ENCODE data around the gene SLC1A4. TPM values are rescaled to one million over a fixed set of nuclear protein-coding genes. Genes with fewer than 3 reads are reported as not detected.

SLC1A4 gene
- total and polyA plus RNA-seq, 8 donors, result 1.3 to 30.1 (median 6.4) TPM

- Histone ChIP-seq H3K9me3 (no peaks in the 10 kb centered on the region), H3K36me3 (no peaks in the 10 kb centered on the region), H3K27me3 (no peaks in the 10 kb centered on the region), H3K4me1 (peaks cover 0 to 29% (median 11%) of the 10 kb centered on the region in 4 donors), H3K4me3 (no peak overlapping the region), H3K27ac (no peak overlapping the region)
- 52 to 59% (median 54%) methylated on average over 12 of the region's 12 CpGs for WGBS, 5 donors
- peak; percentile 44 to 48 for DNase-seq
- TF ChIP-seq POLR2AphosphoS5 (IDR thresholded peaks at IDR 0.05) (peak in 1 of 3 donors; percentile 28), POLR2A (IDR thresholded peaks at IDR 0.05) (no peak), EP300 (IDR thresholded peaks at IDR 0.05) (no peak)
- TF ChIP-seq, protein P1, sequence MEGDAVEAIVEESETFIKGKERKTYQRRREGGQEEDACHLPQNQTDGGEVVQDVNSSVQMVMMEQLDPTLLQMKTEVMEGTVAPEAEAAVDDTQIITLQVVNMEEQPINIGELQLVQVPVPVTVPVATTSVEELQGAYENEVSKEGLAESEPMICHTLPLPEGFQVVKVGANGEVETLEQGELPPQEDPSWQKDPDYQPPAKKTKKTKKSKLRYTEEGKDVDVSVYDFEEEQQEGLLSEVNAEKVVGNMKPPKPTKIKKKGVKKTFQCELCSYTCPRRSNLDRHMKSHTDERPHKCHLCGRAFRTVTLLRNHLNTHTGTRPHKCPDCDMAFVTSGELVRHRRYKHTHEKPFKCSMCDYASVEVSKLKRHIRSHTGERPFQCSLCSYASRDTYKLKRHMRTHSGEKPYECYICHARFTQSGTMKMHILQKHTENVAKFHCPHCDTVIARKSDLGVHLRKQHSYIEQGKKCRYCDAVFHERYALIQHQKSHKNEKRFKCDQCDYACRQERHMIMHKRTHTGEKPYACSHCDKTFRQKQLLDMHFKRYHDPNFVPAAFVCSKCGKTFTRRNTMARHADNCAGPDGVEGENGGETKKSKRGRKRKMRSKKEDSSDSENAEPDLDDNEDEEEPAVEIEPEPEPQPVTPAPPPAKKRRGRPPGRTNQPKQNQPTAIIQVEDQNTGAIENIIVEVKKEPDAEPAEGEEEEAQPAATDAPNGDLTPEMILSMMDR (IDR thresholded peaks at IDR 0.05), result no peak
- intact Hi-C loops (cut with DNase I; ENCODE audit: low total_unique reads), result no loop called here
These were observed 45.6 kb upstream of the SLC1A4 start for GRCh38 chr2:64943387-64944150.

- H3K4me1 ChIP-seq, result peaks cover 0 to 29% (median 11%) of the 10 kb centered on the region in 4 donors
- H3K27me3 ChIP-seq, result no peaks in the 10 kb centered on the region
- intact Hi-C loops (cut with DNase I; ENCODE audit: low total_unique reads), result no loop called here
- WGBS, 5 donors, result 61 to 81% (median 68%) methylated on average over 4 of the region's 4 CpGs
- H3K27ac ChIP-seq, result no peak overlapping the region
- H3K9me3 ChIP-seq, result no peaks in the 10 kb centered on the region
- no peak overlapping the region for H3K4me3 ChIP-seq
- DNase-seq, result no peak
- TF ChIP-seq EP300 (IDR thresholded peaks at IDR 0.05) (no peak), POLR2A (IDR thresholded peaks at IDR 0.05) (no peak), POLR2AphosphoS5 (IDR thresholded peaks at IDR 0.05) (no peak)
- TF ChIP-seq, protein P1 (IDR thresholded peaks at IDR 0.05), result no peak
- H3K36me3 ChIP-seq, result no peaks in the 10 kb centered on the region
These were observed 44.7 kb upstream of the SLC1A4 start for GRCh38 chr2:64944484-64944883.

DNA sequence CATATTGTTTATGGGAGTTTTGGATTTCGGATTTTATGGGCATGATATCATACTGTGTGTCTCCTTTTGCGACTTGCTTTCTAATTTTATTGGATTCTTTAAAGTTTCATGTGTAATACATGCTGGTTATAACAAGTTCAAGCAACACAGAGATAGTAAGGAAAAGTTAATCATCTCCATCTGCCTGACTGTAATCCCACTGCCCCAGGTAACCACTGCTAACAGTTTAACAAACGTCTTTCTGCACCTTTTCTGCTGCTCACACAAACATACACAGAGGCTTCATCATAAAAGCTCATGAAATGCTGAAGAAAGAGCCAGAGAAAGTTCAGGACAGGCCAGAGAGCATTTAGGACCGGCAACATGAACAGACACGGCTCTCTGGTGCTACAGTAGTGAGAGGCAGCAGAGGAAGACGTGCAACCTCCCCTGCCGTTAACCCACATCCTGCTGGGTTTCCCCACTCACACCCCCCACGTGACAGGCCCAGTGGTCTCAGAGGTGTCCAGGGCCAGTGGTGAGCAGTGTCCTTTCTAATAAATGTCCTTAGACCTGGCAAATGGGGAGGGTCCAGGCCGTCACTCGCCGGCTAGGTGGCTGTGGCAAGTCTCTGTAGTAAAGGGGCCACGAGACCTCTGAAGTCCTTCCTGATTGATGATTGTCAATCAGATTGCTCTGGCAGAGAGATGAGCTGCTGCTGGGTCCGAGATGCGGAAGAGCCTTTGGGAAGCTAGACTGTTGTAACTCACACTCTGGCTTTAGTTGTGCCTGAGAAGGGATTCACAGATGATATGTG is 43.0 kb upstream of the SLC1A4 start:
- Histone ChIP-seq H3K36me3 (no peaks in the 10 kb centered on the region), H3K27me3 (no peaks in the 10 kb centered on the region), H3K27ac (peak overlapping the region in 3 of 5 donors; percentile 15 to 30 (median 20)), H3K4me3 (no peak overlapping the region), H3K9me3 (no peaks in the 10 kb centered on the region), H3K4me1 (peaks cover 0 to 37% (median 11%) of the 10 kb centered on the region in 4 donors)
- WGBS, 5 donors, result 46 to 65% (median 58%) methylated on average over 14 of the region's 14 CpGs
- intact Hi-C loops (cut with DNase I; ENCODE audit: low total_unique reads), result no loop called here
- TF ChIP-seq, protein P1 (IDR thresholded peaks at IDR 0.05), result no peak
- TF ChIP-seq POLR2A (IDR thresholded peaks at IDR 0.05), result no peak
- no peak for TF ChIP-seq EP300 (IDR thresholded peaks at IDR 0.05)
- TF ChIP-seq POLR2AphosphoS5 (IDR thresholded peaks at IDR 0.05), result no peak
- DNase-seq, result peak; percentile 38 to 53

- Histone ChIP-seq H3K27me3 (no peaks in the 10 kb centered on the region), H3K27ac (no peak overlapping the region), H3K4me1 (peaks cover 0 to 37% (median 11%) of the 10 kb centered on the region in 4 donors), H3K4me3 (no peak overlapping the region), H3K9me3 (no peaks in the 10 kb centered on the region), H3K36me3 (no peaks in the 10 kb centered on the region)
- DNase-seq, result no peak
- TF ChIP-seq POLR2A (IDR thresholded peaks at IDR 0.05) (no peak), POLR2AphosphoS5 (IDR thresholded peaks at IDR 0.05) (no peak), EP300 (IDR thresholded peaks at IDR 0.05) (no peak)
- TF ChIP-seq, protein P1 (IDR thresholded peaks at IDR 0.05), result no peak
- intact Hi-C loops (cut with DNase I; ENCODE audit: low total_unique reads), result no loop called here
These were observed 42.4 kb upstream of the SLC1A4 start for GRCh38 chr2:64946769-64947247.
